Suppressor macrophage treated with lipopolysaccharide for 4 hours (primary cell): ENCODE results near the gene STUM.

Experiments
- DNase-seq: peaks from one replicate; pipeline ENCODE4 v3.0.0-alpha.2; 2020

The STUM gene

DNA sequence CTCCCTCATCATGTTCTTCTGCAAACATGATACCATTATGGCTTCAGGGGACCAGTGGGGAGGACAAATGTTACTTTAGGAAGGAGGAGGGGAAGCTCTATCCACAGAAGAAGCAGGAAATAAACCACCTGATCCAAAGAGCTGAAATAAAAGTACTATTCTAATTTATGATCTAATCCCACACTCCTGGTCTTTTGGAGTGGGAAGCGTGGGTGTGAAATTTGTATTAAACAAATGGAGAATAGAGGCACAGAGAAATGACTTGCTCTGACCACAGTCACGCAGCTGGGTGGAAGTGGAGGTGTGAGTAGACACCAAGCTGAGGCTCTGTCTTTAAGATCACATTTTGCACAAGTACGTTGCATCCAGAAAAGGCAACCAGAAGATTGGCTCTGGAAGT lies 14.5 kb upstream of the STUM start:
- no peak for DNase-seq

DNA sequence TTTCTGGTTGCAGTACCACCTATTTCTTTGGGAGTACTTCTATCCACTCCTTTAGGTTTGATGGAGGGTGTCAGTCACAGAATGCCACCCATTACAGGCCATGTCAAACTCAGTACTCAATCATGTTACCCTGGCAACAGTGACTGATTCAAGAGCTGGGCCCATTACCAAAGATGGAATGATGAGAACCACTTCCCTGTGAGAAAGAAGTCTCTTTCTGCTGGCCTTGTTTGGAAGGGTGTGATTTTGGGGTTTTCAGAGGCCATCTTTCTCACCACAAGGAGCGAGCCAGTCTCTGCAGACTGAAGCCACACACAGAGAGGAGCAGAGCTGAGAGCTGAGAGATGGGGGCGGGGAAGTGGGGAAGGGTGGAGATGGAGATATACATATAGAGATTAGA lies 13.9 kb upstream of the STUM start:
- no peak for DNase-seq

DNA sequence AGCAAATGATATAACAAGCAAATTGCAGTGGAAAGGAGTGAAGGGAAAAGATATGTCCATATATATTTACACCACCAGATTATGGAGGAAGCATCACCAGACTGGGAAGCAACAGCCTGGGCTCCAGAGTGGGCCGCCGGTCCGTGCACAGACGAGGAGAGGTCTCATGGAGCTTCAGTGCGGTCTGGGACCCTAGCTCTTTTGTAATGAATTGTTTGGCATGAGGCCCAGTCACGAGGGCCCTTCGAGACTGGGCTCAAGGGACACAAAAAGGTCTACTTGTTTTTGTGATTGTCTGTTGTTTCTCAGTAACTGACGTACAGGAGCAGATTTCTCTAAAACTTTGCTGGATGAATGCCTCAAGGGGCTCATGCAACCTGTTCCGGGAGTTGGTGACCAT lies 12.9 kb upstream of the STUM start:
- DNase-seq: no peak

DNA sequence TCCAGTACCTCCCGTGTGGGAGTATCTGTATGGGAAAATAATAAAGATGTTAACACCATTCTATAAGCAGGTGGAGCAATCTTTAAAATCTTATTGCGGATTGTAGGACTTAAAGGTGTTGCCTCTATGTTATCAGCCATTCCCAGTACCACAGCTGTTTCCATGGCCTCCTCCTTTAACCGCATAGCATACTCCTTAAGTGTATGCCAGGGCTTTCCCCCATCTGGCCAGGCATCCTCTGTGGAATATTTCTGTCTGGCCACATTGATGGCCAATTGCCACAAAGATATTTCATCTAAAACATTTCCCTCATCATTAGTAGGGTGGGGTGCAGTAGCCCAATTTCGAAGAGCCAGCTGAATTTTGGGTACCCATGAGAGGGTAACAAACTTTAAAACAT lies 7.3 kb upstream of the STUM start:
- no peak for DNase-seq

DNA sequence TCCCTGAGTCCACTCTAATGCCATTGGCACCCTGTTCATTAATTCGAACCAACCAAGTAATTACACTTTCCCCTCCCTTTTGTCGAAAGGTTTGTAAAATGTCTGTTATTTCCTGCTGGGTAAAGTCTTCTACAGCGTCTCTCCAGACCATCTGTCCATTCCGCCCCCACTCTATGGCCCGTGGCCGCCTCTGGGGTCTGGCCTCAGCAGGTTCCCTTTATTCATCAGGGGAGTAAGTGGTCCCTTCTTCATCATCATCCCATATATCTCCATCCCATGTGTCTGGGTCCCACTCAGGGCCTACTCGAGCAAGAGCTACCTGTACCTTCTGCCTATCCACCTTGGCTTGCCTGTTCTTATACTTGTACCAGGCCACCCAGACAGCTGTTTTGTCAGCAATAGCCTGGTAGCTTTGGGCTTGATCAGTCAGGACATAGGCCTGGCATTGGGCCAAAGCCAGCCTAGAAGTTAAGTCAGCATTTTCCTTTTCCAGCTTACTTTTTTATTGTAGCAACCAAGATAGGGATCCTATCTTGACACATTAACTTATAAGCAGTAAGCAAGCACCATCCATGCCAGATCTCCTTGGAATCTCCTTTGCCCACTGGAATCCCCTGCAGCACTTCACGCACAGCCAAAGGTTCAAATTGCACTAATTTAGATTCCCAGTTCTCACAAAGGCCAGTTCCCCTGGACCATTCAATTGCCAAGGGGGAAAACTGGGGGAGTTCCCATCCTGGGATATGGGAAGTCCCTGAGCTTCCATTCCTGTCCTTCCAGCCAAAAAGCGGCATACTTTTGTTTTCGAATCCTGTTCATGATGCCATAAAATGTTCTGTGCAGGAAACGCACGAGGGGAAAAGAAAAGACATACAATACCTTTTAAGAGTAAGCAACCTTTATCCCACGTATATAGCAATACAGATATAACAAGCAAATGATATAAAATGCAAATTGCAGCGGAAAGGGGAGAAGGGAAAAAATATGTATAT lies 6.6 kb upstream of the STUM start:
- DNase-seq: peak; percentile 9

DNA sequence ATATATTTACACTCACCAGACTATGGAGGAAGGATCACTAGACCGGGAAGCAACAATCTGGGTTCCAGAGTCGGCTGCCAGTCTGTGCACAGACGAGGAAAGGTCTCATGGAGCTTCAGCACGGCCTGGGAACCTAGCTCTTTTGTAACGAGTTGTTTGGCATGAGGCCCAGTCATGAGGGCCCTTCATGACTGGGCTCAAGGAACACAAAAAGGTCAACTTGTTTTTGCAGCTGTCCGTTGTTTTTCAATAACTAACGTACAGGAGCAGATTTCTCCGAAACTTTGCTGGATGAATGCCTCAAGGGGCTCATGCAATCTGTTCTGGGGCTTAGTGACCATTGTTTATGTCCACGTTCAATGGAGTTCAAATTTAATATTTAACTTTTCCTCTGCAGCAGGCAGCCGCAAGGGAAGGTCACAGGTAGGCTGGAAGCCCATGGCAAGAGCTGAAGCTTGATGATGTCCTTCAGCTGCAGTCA lies 5.9 kb upstream of the STUM start:
- no peak for DNase-seq

DNA sequence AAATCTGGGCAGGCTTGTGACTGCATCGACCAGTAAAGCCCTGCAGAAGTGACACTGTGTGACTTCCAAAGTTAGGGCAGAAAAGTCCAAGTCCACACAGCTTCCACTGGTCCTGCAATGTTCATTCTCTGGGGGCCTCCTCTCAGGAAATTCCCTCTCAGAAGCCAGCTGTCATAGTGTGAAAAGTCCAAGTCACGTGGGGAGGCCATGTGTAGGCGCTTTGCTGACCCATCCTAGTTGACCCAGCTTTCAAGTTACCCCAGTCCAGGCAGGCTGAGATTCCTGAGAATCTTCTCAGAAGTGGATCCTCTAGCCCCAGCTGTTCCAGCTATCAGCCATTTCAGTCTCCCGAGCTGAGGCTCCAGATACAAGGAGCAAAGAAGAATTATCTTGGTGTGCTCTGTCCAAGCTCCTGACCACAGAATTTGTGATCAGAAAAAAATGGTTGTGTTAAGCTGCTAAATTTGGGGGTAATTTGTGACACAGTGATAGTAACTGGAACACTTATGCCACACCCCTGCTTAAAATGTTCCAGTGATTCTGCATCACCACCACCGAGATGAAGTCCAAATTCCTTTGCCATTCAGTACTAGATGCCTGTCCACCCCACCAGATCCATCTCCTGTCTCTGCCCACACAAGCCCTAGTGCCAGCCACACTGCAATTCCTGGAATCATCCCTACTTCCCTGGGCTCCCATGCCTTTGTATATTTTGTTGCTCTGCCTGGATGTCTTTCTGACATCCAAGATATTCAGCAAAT lies 2.5 kb upstream of the STUM start:
- peak; percentile 31 for DNase-seq

DNA sequence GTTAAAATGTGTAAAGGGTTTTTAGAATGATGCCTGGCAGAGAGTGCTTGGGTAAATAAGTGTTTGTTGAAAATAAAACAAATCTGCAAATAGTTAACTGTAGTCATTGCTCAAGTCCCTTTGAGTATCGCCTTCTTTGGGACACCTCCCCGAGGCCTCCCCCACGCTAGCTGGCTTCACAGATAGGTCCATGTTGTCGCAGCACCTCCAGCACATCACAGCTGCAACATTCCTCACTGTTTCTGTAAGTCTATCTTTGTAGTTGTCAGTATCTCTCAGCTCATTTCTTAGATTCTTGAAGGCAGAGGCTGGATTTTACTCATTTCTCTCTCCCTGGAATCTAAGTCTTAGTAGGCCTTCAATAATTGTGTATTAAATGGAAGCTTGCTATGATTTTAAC lies 1.6 kb upstream of the STUM start:
- no peak for DNase-seq

DNA sequence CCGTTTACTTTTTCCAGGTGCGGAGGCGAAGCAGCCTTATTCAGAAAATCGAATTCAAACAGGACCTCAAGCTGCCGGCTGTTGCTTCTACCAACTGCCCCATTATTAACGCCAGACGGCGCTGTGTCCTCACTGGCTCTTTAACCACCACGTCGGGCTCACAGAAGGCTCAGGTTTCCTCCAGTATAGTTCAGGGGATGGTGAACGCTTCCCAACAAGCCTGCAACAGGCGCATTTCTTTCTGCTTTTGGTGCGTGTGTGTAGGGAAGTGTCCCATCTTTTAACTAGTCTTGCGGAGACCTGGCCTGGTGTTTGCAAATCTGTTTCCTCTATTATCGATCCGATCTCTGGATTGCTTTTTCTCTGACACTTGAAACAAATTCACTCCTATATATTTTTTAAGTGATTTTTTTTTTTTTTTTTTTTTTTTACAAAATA lies 791 bp upstream of the STUM start:
- peak; percentile 87 for DNase-seq

DNA sequence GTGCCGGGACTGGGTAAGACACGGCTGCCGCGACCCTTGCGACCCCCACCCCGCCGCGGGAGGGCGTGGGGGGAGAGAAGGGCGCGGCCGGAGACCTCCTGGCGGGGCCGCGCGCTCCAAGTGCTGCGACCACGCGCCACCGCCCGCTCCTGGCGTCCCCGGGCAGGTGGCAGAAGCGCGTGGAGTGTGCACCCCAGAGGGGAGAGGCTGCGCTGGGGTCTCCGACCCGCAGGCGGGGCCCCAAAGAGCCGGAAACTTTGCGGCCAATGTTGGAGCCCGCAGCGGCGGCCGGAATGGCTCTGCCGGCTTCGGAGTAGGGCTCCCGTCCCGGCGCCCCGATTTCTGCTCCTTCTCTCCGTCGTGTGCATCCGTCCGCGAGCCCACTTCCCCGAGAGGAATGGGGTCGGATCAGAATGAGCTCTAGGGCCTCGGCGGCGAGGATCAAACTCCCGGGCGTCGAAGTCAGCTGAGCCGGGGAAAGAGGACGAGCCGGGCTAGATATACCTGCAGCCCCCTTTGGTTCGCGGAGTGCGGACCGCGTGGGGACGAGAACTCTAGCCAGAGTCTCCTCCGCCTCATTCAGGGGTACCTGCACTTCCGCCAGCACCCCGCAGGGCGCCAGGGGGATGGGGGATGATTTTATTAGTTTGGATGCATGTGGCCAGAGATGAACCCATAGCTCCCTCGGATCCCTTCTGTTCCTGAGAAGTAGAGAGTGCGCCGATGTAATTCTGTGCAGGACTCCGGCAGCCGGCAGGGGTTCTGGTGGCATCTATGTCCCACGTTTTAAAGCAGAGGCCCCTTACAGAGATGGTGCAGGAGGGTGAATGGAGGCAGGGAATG lies 751 bp downstream of the STUM start:
- peak; percentile 11 for DNase-seq

DNA sequence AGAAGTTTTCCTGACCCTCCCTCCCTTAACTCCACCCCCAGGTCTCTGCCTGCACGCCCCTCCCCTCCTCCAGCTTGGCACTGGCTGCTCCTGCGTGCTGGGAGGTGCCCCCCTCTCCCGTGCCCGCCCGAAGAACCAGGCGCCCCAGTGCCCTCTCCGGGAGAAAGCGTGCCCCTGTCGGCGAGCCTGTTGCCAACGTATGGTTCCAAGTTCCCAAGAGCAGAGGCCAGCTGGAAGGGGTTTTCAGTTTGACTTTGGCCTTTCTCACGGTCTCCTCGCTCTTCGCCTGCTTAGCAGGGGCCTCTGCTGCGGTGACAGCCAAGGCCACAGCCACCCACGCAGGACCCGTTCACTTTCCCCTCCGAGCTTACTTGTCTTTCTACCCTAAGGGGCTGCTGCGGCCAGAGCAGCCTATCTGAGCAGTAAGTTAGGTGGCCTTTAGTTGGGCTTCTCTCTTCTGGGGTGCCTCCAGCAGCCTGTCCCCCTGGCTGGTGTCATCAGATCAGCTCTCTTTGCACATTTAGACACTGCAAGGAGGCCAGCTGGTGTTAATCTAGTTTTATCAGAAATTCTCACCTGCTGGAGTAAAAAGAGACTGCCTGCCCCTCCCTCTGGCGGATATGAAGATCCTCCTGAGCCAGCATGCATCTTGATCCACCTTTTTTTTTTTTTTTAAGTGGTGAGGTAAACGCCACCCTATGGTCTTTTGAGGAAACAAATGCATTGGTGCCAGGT lies 1.5 kb downstream of the STUM start:
- DNase-seq: peak; percentile 45

DNA sequence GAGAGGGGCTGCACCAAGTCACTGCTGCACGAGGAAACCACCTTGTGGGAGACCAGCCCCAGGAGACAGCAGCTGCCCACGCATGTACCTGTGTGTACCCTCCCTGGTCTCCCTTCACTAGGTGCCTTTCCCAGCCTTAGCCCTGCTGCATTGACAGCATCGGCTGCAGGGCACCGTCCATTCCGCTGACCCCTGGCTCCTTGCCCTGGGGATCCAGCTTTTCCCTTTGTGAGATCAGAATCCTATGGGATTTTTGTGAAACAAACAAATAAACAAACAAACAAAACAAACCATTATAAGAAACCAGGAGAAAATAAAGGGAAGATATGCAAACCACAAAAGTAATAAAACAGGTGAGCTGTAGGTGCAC lies 2.1 kb downstream of the STUM start:
- DNase-seq: no peak

DNA sequence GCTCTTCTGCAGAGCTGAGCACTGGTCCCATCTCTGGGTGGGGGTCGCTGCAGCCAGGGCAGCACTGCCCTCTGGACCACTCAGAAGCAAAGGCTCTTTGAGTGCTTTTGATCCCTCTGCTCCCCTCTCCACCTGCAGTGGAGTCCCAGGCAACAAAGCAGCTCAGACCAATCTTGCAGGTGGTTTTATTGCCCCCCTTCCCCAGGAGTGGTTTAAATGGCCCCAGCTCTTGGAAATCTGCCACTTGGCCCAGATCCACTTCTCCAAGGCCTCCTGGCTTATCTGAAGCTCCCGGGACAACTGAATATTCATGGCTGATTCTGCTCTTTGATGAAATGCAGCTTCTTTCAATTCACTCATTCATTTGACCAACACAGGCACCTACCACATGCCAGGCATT lies 2.7 kb downstream of the STUM start:
- DNase-seq: no peak

DNA sequence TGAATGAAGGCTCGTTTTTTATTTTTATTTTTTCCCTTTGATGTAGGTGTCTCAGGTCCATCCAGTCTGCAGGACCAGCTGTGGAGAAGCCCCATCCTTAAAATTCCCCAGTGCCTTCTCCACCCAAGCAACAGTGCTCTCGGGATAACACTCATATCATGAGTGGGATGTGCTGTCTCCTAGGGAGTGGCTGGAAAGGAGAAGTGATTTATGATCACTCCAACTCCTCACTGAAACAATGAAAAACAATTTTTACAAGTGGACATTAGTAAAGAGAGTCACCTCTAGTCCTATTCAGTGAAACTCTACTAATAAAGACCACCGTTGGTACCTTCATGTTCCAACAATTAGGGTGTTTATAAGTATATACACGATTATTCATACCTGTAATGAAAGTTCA lies 3.5 kb downstream of the STUM start:
- no peak for DNase-seq

DNA sequence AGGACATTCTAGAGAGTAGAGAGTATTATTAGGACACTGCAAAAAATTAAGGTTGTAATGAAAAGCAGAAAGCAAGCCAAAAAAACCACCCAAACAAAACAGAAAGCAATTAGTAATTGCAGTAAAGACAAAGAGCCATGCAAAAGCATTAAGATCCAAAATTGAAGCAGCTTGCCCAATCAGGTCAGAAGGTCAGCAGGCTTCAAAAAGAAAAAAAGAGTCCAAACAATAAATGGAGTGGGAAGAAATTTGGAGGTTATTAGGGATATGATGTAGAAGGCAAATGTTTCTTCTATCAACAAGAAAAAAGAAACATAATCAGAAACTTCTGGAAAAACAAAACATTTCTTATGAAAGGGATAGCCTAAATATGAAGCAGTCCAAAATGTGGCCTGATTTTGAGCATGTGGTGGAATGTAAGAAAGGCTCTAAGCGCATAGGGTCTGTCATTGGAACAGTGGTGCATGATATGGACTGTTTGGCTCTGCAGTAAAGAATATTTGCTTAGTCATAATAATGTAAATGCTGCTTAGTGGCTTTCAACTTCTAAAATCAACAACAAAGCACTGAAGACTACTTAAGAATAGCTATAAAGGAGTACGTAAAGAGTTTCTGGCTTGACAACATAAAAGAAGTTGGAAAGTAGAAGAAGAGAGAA lies 4.8 kb downstream of the STUM start:
- DNase-seq: no peak

DNA sequence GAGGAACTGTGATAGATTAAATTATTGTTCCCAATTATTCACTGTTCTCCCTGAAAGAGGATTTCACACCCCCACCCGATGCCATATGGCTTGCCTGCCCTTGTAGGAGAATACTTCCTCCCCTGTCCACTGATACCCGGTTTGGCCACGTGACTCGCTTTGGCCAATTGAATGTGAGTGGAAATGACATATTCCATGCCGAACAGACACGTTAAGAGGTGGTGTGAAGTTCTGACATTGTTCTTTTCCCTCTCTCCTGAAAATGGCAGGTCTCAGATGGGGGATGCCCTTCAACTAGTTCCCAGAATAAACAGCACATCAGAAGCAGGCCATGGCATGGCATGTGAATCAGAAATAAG lies 5.3 kb downstream of the STUM start:
- DNase-seq: no peak

DNA sequence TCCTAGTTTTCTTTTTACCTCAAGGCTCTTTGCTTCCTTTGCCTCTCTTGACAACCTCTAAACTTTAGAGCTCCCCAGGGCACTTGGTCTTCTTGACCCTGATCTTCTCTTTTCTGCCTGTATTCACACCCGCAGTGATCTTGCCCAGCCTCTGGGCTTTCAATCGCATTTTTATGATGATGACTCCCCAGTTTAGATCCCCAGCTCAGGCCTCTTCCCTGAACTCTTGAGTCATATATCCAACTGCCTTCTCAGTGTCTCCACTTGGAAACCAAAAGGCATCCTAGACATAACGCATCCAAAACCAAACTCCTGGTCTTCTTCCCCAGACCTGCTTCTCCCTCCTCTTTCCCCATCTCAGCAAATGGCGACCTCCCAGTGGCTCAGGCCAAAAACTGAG lies 6.5 kb downstream of the STUM start:
- no peak for DNase-seq

DNA sequence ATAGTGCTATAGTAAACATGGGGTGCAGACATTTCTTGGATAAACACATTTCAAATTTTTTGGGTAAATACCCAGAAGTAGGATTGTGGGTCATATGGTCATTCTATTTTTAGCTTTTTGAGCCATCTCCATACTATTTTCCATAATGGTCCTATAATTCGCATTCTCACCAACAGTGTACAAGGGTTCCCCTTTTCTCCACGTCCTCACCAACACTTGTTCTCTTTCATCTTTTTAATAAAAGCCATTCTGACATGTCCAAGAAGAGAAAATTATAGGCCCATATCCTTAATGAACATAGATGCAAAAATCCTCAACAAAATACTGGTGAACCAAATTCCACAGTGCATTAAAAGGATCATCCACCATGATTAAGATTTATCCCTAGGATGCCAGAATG lies 8.9 kb downstream of the STUM start:
- no peak for DNase-seq

DNA sequence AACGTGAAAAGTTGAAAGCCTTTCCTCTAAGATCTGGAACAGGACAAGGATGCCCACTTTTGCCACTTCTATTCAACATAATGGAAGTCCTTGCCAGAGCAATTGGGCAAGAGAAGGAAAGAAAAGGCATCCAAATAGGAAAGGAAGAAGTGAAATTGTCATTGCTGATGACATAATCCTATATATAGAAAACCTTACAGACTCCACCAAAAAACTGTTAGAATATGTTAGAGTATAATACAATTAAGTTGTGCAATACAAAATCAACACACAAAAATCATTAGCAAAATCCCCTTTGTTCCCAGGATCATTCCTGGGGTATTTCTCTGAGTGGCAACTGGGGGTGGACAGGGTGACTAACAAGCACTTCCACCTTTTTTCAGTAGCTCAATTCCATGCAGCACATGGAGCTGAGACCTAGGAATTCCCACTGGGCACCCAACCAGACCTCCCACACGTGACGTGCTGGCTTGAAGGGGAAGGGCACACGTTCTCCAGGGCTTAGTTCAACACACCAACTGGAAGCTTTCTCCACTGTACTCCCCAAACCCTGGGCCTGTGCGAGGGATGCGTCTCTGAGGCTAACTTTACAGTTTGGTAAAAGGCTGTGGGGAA lies 9.6 kb downstream of the STUM start:
- peak; percentile 57 for DNase-seq

DNA sequence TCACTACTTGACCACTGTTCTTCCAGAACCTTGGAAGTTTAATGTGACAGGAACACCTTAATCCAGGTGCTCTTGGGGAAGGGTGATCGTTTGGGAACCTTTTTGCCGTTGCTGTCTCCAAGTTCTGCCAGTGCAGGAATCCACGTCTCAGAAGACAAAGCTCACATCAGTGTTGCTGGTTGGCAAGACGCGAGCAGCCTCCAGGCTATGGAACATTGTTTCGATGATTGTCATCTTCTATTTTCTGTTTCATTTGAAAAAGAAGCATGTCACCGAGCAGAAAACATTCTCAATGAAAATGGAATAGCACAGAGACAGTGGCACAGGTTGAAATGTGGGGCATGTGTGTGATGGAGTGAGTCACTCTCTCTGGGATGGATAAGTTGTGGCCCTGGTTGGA lies 11.7 kb downstream of the STUM start:
- no peak for DNase-seq

DNA sequence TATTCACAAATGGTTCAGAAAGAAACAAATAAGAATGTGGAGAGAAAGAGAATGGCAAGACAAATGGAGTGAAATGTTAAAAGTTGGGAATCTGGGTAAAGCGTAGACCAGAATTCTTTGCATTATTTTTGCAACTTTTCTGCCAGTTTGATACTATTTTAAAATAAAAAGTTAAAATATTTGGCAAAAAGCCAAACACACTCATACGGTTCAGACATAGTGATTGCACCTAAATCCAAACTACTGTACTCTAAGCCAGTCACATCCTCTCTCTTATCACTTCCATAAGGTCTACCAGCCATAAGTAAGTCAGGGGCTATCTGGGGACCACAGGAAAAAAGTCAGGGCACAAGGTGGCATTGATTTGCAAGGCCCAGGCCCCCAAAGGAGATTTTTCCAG lies 14.4 kb downstream of the STUM start:
- no peak for DNase-seq
